GM21360 (cell line): Measurements from ENCODE around the gene PTCHD4.

Source experiments
- ATAC-seq: cut with Tn5 transposase; IDR thresholded peaks from one replicate; pipeline ENCODE4 v1.9.1; 2021; ENCODE audit warnings: mild to moderate bottlenecking, moderate library complexity; ENCODE audit not compliant: unreplicated experiment

The PTCHD4 gene

DNA sequence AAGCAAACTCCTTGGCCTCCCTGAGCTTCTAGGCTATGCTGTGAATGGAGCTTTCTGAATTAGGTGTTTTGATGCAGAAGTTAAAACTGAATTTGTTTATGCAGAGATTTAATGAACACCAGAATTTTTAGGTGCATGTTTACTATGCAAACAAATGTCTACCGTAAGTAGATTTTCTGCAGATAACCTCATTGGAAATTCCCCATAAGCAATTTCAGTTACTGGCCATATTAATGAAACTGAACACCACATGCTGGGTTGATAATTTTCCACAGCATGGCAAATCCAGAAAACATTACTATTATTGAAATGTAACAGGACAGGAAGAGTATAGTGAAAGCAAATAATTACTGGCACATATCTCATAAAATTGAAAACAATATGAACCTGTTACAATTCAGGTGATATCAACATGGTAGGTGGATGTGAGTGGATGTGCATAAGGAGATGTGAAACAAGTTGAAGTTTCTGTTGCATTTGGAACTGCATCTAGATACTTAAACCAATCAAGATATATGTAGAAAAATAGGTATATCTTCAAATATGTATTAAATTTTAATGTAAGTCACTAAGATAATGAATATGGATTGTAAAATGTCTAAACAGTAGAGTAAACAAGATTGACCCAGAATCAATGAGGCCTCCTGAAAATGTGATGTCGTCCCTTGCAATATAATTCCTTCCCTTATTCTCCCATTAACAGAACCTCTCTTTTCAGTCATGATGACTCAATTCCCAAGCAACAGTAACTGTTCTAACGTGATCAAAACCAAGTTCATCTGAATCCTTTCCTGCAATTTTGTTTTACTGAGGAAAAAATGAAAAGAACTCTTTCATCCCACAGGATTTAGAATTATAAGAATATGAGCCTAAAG, 11.0 kb downstream of the PTCHD4 start:
- ATAC-seq = no peak

DNA sequence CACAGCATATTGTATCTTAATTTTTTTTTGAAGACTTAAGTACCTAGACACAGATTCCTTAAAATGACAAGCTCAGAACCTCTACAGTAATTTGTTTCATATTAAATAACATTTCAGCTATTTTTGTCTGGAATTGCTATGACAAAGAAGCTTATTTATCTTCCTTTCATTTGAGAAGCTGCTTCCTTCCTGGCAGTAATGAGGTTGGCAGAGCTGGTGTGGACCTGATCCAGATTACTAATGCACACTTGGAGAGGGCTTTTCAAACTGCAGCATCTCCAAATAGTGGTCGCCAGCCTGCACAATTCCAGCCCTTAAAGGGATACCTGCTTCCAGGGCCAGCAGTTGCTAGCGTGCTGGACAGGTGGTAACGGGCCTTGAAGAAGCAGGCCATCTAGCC, 12.1 kb downstream of the PTCHD4 start:
- no peak for ATAC-seq

DNA sequence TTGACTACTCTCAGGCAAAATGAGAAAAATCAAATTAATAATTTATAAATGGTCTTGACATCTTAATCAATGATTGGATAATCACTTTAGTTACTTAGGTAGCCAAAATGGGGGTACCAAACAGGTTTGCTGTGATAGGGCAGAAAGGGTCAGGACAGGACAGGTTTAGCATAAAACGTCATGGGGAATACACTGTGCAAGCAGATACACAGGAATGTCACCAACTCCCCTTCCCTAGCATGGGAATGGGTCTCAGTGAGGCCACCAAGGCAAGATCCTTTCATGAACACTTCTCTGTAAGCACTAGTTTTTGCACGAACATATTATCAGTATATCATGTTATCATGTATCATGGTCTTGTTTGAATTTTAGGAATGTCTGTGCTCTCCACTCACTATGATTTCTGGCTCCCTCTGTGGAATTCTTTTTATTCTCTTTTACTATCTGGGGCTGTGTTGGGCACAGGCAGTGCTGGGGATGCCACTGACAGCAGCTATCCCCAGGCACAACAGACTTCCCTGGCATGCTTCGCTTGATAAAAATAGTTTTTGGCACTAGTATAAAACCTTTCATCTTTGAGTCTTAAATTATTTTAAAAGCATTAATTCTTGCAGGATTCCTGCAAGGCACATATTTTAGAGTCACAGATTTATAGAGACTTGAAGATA, 18.3 kb downstream of the PTCHD4 start:
- ATAC-seq = no peak

DNA sequence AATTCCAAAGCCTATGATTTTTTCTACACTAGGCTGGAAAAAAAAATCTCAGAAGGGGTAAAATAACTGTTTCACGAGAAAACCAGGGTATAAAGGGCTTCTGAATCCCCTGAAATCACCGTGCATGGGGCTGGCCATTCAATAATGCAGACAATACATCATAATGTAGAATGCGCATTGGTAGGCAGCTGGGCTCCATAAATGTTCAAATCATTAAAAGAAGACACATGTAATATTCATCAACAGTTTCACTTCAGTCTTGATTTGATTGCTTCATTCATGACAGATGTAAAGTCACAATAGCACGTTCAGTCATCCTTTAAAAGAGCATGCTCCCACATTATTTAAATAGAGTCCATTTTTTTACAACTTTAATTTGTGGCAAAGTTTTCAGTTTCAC, 20.5 kb downstream of the PTCHD4 start:
- no peak for ATAC-seq

DNA sequence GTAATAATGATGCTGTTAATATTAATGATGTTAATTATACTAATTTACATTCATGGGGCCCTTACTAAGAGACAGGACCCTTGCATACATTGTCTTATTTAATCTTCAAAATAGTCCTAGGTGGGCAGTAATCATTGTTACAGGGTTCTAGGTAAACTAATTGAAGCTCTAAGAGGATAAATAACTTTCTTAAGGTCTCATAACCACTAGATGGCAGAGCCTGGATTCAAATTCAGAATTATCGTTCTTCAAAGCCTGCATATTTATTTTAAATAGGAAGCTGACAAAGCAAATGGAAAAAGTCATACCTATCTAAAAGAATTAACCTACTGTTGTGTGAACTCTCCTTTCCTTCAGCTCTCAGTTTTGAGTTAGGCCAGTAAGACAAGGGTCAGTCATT, 23.5 kb downstream of the PTCHD4 start:
- ATAC-seq = no peak

DNA sequence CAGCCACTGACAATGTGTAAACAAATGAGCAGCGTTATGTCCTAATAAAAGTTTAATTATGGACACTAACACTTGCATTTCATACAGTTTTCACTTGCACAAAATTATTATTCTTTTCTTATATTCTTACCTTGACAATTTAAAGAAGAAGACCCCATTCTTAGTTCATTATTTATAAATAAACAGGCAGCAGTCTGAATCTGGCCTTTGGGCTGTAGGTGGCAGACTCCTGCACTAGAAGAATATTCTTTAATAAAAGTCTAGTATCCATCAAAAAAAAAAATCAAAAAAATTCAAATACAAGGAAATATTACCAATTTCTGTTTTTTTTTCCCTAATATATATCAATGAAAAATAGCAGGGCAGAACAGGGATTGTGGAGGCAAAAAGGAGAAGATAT, 24.8 kb downstream of the PTCHD4 start:
- ATAC-seq = no peak

DNA sequence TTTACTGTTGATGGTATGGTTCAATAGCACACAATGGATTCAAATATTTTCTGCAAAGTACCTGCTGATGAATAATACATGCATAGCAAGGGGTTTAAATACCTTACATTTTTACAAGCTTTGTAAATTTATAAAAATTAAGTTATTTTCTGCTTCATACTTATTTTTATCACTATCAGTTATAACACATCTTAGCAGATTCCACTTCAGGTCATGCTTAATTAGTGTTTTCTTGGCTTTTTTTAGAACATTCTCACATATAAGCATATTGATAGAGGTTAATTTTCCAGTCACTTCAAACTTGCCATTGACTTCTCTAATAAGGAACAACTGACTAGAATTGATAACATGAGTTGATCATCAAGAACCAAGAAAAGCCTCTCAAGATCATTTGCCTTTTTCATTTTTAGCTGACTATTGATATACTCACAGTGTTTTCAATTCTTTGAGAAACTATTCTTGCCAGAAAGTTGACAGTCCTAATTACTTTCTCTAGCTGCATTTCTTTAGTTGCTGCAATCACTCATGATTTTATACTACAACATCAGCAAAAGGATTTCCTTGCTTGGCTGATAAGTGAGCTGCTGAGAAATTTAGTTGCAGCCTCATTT, 25.8 kb downstream of the PTCHD4 start:
- no peak for ATAC-seq

DNA sequence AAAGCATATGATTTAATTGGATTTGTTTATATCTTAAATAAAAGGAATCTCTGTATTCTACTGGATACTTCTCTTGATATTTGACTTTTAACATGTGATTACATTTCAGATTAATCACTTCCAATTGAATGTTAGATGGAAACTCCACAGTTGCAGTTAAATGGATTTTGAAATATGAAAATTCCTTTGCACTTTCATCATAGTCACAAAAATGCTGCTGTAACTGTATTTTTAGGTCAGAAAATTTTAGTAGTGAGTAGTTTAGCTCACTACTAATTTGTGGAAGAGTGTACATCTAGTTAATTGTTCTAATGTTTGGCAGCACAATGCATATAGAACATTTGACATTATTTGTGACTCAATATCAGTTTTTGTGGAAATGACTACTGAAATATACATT, 26.8 kb downstream of the PTCHD4 start:
- ATAC-seq = no peak

DNA sequence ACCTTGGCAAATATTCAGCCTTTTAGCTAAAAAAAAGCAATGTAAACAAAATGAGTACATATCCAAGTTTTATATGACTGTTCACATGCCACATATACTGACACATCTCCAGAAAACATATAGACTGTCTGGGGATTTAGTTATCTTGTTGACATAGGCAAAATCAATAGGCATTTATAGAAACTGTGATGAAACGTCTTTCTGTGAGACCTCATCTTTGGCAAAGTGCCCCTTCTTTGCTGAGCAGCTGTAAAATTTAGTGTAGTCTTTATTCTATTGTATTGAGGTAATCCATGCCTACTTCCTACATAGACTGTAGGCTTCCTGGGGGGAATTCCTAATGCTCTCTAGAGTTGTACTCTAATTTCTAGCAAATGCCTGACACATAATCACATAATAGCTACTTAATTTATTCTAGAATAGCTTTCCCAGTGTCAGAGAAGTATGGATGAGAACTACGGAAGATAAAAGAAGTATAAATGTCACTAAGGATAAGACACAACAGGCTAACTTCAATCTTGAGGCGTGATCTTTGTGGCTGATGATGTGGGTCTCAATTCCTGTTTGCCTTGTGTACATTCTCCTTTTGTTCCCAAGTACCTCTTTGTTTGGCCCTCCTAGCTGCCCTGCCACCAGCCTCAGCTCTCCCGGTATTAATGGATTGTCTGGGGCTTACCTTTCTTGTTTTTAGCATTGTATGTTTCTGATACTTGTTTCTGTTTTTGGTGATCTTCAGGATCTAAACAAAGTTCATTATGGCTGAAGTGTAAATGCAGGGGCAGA, 30.6 kb downstream of the PTCHD4 start:
- ATAC-seq = no peak

DNA sequence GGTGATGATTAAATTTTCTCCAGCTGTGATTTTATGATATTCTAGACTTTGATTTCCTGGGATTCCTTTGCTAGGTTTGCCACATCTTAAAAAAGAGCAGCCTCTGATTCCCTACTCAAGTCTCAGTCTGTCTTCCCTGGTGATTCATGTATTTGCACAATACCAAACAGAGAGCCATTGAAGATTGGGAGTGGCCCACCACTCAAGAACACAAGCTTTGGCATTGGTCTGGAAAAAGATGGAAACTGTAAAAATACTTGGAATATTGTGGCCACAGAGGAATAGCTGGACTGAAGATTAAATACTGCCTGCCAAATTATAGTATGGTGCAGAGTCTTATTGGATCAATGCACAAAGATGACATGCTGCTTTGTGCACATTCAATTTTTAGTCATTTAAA, 32.9 kb downstream of the PTCHD4 start:
- no peak for ATAC-seq

DNA sequence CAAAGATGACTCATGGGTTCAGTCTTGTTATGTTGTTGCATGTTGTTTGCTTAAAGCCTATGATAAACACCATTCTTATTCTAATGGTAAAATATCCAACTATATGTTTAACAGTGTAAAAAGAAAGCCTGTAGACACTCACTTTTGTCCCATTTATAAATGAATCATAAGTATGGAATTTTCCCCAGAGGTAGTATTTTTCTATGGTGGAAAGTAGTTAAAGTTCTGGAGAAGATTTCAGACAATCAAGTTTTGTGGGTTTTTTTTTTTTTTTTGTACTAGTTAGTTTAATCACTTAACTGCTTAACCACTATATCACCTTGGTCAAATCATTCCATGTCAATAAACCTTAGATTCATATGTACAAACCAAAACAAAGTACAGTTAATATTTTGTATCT, 35.8 kb downstream of the PTCHD4 start:
- no peak for ATAC-seq

DNA sequence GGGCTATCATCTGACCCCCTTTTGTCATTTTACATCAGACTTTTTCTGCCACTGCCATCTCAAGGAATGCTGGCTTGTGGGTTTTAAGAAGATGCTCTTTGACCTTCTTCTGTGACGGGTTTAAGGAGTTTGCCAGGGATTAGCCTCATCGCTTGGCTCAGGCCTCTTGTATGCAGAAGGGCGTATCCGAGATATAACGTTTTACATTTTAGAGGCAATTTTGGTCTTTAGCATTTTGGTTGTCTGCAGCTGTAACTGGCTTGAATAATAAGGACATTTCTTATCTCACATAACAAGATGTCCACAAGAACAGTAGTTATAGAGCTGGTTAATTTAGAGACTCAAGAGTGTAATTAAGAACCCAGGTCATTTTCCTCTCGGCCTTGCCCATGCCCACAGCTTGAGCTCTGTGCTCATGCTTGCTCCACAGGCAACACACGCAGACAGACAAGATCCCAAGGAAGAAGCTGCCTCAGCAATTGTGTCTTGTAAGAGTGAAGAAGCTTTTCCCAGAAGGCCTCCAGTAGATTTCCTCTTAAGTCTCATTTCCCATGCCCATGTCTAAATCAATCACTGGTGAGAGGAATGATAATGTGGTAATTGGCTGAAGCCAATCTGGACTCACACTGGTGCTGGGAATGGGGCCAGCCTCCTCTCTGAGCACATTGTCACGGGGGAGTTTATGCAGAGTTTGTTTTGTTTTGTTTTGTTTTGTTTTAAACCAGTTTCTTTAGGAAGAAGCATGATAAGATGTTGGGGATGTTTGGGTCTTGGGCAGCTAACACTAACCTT, 36.8 kb downstream of the PTCHD4 start:
- ATAC-seq = no peak

DNA sequence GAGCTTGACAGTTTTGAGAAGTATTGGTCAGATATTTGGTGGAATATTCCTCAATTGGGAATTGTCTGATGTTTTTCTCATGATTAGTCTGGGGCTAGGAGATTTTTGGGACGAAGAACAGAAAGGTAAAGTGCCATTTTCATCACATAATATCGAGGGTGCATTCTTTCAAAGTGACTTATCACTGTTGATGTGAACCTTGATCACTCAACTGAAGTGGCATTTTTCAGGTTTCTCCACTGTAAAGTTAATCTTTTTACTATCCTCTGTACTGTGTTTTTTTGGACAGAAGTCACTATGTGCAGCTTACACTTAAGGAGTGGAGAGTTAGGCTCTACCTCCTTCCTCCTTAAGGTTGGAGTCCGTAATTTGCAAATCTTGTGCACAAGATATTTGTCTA, 39.2 kb downstream of the PTCHD4 start:
- ATAC-seq = no peak

DNA sequence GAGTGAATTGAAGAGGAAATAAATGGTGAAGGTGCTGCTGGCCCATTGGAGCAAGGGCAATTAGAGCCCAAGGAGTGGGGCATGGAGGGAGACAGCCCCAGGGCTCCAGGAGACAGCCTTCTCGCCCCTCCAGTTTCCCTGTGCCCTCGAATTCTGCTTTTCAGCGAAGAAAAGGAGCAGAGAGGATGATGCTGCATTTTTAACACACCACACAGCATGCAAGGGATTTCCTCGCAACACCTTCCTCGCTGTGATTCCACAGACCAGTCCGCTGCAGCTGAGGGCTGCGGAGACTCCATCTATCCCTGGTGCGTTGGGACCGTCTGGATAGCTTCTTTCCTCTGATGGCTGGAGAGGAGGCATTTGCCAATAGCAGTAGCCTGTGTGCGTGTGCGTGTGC, 41.7 kb downstream of the PTCHD4 start:
- no peak for ATAC-seq

DNA sequence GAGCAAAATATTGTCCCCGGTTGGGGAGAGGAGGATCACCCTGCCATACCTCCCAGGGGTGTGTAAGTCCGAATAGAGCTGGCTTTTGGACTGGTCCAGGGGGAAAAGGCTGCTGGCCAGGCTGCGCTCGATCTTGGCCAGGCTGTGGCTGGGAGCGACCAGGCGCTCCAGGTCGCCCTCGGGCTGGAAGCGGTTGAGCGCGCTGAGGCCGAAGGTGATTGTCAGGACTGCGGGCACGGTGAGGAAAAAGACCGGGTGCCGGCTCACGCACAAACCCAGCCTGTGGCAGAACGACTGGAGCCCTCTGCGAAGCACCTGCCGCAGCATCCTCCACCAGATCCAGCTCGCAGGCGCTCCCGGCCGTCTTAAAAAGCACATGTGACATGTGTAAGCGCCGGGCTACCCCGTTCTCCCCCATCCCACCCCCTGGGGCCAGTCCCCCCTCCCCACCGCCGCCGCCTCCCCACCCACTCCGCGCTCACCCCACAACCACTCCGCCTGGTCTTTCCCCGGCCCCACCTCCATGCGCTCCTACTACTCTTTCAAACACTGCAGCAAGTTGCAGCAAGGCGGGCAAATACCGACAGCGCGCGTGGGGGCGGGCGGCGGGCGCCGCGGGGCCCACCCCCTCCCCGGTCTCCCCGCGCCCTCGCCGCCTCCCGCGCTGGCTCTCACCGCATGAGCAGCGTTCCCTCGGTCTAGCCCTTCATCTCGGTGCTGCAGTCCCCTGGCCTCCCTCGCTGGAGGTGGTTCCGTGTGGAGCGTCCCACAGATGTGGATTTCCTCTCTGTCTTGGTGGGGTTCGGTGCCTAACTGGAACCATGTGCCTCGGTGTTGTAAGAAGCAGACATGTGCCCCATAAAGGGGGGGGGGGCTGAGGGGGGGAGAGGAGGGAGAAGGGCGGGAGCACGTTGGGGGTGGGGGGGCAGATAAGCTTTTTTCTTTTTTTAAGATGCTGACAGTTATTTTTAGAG, 42.4 kb downstream of the PTCHD4 start:
- no peak for ATAC-seq

DNA sequence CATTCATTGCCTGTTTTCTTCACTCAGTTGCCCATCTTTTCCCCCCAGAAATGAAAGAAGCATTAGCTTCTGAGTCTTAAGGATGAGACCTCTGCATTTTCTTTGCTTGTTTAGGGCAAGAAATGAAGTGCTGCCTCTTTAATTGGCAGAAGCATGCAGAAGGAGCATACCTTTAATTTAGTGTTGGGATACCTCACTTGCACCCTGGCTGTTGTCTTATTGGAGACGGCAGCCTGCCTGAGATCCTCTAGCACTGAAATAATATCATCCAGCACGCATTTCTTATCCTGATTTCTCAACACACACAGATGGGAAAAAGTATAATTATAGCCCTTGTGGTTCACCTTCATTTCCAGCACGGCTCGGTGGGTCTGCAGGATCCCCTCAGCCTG, 43.1 kb downstream of the PTCHD4 start:
- ATAC-seq = no peak

DNA sequence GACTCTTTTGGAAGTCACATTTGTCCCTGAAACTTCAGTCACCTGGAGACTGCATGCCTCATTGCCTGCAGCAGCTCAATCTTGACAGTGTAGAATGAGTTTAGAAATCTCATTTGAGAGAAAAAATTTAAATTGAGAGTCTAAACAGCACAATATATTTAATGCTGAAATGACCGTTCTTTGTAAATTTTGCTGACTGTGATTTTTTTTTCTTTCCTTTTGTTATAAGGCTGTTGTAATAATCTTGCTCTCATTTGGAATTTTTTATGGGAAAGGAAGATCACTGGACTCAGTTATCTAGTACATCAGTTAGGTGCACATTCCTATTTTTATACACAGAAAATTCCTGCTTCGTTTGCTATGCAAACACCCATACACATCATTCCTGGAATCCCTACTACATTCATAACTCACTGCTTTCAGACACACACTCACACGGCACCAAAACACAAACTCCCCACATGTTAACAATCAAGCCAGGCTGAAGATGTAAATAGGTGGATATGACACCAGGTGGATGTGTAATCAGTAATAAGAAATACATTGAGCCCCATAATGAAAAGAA, 43.8 kb downstream of the PTCHD4 start:
- ATAC-seq = no peak

DNA sequence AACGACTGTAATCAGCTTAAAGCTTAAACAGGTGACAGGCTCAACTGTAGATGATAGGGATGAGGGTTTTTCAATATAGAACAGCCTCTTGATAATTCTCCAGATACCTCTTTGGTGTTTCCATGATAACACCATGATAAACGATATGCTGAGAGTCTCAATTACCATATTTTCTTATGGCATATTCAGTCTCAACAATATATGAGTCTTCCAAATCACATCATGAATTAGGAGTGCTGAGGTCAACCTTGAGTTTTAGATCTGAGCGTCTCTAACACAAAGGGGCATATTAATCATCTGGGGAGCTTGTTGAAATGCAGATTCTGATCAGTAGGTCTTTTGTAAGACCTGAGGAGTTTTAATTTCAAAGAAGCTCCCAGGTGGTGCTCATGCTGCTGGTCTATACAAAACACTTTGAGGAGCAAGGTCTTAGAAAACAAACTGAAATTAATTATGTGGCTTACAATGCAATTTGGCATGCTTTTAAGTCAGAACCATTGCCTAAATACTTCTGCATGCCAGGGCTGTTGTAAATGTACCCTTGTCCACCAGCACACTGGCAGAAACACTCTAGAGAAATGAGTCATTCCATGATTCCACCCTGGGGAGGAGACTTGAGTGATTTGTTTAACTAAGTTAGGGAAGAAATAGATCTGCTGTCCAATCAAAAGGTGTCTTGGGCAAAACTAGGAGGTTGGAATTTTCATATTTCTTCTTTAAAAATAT, 49.6 kb downstream of the PTCHD4 start:
- ATAC-seq = no peak
